ENCODE data around the gene KCNF1. TPM values are rescaled to one million over a fixed set of nuclear protein-coding genes. Genes with fewer than 3 reads are reported as not detected.

Gene KCNF1
- polyA plus RNA-seq, 2 donors: 0.22 to 0.29 TPM

DNA sequence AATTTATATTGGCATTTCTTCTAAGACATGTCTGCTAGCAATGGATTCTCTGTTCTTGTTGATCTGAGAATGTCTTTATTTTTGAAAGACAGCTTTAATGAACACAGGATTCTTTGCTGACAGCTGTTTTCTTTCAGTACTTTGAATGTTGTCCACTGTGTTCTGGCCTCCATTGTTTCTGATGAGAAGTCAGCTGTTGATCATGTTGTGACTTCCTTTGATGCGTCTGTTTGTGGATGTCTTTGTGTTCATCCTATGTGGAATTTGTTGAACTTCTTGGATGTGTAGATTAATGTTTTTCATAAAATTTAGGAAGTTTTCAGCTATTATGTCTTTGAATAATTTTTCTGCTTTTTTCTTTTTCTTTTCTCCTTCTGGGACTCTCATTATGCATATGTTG, 39.8 kb upstream of the KCNF1 start:
- no peak overlapping the region for H3K4me3 ChIP-seq (ENCODE audit: low read depth in 1 of 2, low read length in 2 of 2)
- H3K4me1 ChIP-seq (ENCODE audit: control insufficient read depth in 2 of 2, insufficient read depth in 2 of 2, low read length in 1 of 2): no peaks in the 10 kb centered on the region
- WGBS, 2 donors: 97 to 100% methylated on average over 1 of the region's 1 CpG
- no peak overlapping the region for H3K27ac ChIP-seq (ENCODE audit: low read depth in 2 of 2, low read length in 1 of 2)
- H3K27me3 ChIP-seq (ENCODE audit: control insufficient read depth in 1 of 2, insufficient read depth in 2 of 2, low read length in 2 of 2): no peaks in the 10 kb centered on the region
- no peaks in the 10 kb centered on the region for H3K9me3 ChIP-seq (ENCODE audit: control insufficient read depth in 2 of 2, insufficient read depth in 1 of 2, low read depth in 1 of 2, low read length in 1 of 2)
- H3K36me3 ChIP-seq (ENCODE audit: control insufficient read depth in 2 of 2, insufficient read depth in 2 of 2, low read length in 1 of 2): no peaks in the 10 kb centered on the region

DNA sequence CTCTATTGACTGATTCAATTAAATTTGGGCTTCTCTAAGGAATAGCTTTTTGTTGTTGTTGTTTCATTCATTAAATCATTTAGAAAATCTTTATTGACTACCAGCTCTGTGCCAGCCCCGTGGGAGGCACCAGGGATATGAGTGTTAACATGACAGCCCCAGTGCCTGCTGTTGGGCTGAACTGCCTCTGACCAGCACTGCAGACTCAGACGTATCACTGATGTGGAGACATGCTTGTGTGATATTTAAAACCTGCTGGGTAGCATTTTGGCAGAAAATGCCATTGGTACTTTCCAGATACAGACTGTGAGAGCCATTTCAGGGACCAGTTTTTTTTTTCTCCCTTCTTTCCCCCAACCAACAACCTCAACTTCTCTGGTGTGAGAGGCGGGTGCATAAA, 38.6 kb upstream of the KCNF1 start:
- 70 to 74% methylated on average over 3 of the region's 3 CpGs for WGBS, 2 donors
- Histone ChIP-seq H3K9me3 (ENCODE audit: control insufficient read depth in 2 of 2, insufficient read depth in 1 of 2, low read depth in 1 of 2, low read length in 1 of 2) (no peaks in the 10 kb centered on the region), H3K27me3 (ENCODE audit: control insufficient read depth in 1 of 2, insufficient read depth in 2 of 2, low read length in 2 of 2) (no peaks in the 10 kb centered on the region), H3K36me3 (ENCODE audit: control insufficient read depth in 2 of 2, insufficient read depth in 2 of 2, low read length in 1 of 2) (no peaks in the 10 kb centered on the region), H3K4me3 (ENCODE audit: low read depth in 1 of 2, low read length in 2 of 2) (no peak overlapping the region), H3K27ac (ENCODE audit: low read depth in 2 of 2, low read length in 1 of 2) (no peak overlapping the region), H3K4me1 (ENCODE audit: control insufficient read depth in 2 of 2, insufficient read depth in 2 of 2, low read length in 1 of 2) (no peaks in the 10 kb centered on the region)

DNA sequence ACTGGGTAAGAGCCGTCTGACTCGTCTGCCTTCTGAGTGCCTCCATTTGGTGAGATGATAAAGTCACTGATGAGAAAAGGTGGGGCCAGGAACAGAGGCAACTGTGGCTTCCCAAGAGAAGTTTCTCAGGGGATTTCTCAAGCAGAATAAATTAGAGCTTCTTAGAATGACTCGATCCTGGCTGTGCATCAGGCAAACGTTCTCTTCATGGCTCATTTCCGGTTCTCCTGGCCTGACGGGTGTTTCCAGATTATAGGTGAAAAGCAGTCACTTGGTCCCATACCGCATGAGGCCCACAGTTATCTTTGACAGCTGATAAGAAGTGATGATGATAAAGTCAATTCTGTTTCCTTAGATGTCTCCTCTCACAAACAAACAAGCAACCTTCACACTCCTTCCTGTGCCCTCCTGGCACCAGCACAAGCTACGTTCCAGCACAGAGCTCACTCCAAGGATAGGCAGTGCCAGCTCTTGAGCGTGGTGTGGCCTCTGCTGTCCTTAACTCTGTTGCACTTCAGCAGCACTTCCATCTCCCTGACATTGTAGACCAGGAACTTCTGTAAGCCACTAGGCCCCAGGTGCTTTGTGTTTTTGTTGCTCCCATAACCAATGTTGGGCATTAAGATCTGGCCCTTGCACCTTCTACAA, 37.8 kb upstream of the KCNF1 start:
- H3K9me3 ChIP-seq (ENCODE audit: control insufficient read depth in 2 of 2, insufficient read depth in 1 of 2, low read depth in 1 of 2, low read length in 1 of 2): no peaks in the 10 kb centered on the region
- WGBS, 2 donors: 53 to 54% methylated on average over 9 of the region's 9 CpGs
- H3K4me1 ChIP-seq (ENCODE audit: control insufficient read depth in 2 of 2, insufficient read depth in 2 of 2, low read length in 1 of 2): no peaks in the 10 kb centered on the region
- H3K27ac ChIP-seq (ENCODE audit: low read depth in 2 of 2, low read length in 1 of 2): no peak overlapping the region
- H3K36me3 ChIP-seq (ENCODE audit: control insufficient read depth in 2 of 2, insufficient read depth in 2 of 2, low read length in 1 of 2): no peaks in the 10 kb centered on the region
- no peaks in the 10 kb centered on the region for H3K27me3 ChIP-seq (ENCODE audit: control insufficient read depth in 1 of 2, insufficient read depth in 2 of 2, low read length in 2 of 2)
- H3K4me3 ChIP-seq (ENCODE audit: low read depth in 1 of 2, low read length in 2 of 2): no peak overlapping the region

DNA sequence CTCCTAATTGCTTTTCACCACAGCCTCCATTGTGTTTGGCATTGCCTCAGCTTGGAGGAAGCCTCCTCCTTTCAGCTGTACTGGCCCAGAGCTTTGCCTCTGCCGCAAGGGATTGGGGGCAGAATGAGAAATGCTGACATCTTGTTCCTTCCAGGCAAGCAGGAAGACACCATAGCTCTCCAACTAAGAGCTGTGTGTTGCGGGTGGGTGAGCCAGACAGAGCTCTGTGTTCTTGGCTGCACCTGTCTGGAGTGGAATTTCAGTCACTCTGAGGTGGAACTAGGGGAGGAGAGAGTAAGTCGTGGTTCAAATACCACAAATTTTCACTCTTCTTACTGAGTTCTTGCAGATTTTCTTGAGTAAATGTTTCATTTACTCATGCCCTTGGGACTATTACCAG, 36.6 kb upstream of the KCNF1 start:
- no peaks in the 10 kb centered on the region for H3K36me3 ChIP-seq (ENCODE audit: control insufficient read depth in 2 of 2, insufficient read depth in 2 of 2, low read length in 1 of 2)
- WGBS, 2 donors: 82 to 85% methylated on average over 3 of the region's 3 CpGs
- H3K27ac ChIP-seq (ENCODE audit: low read depth in 2 of 2, low read length in 1 of 2): no peak overlapping the region
- H3K27me3 ChIP-seq (ENCODE audit: control insufficient read depth in 1 of 2, insufficient read depth in 2 of 2, low read length in 2 of 2): no peaks in the 10 kb centered on the region
- H3K9me3 ChIP-seq (ENCODE audit: control insufficient read depth in 2 of 2, insufficient read depth in 1 of 2, low read depth in 1 of 2, low read length in 1 of 2): no peaks in the 10 kb centered on the region
- no peak overlapping the region for H3K4me3 ChIP-seq (ENCODE audit: low read depth in 1 of 2, low read length in 2 of 2)
- no peaks in the 10 kb centered on the region for H3K4me1 ChIP-seq (ENCODE audit: control insufficient read depth in 2 of 2, insufficient read depth in 2 of 2, low read length in 1 of 2)

DNA sequence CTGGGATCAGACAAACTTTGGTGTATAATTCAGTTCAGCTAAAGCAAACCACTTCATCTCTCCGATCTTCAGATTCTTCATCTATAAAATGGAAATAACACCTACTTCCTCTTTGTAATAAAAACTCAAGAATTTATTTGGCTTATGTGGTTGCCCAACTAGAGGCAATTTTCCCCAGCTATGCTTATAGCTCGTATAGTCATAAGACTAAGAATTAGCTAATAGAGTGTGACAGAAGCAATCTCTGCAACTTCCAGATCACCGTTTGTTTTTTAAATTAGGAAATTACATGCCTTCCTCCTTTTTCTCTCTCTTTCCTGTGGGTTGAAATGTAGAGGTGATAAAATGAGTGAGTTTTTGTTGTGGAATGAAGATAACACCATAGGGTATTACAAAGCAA, 35.3 kb upstream of the KCNF1 start:
- H3K27ac ChIP-seq (ENCODE audit: low read depth in 2 of 2, low read length in 1 of 2): no peak overlapping the region
- WGBS, 2 donors: 59 to 65% methylated on average over 3 of the region's 3 CpGs
- H3K4me1 ChIP-seq (ENCODE audit: control insufficient read depth in 2 of 2, insufficient read depth in 2 of 2, low read length in 1 of 2): no peaks in the 10 kb centered on the region
- H3K27me3 ChIP-seq (ENCODE audit: control insufficient read depth in 1 of 2, insufficient read depth in 2 of 2, low read length in 2 of 2): no peaks in the 10 kb centered on the region
- H3K9me3 ChIP-seq (ENCODE audit: control insufficient read depth in 2 of 2, insufficient read depth in 1 of 2, low read depth in 1 of 2, low read length in 1 of 2): no peaks in the 10 kb centered on the region
- H3K4me3 ChIP-seq (ENCODE audit: low read depth in 1 of 2, low read length in 2 of 2): no peak overlapping the region
- no peaks in the 10 kb centered on the region for H3K36me3 ChIP-seq (ENCODE audit: control insufficient read depth in 2 of 2, insufficient read depth in 2 of 2, low read length in 1 of 2)

DNA sequence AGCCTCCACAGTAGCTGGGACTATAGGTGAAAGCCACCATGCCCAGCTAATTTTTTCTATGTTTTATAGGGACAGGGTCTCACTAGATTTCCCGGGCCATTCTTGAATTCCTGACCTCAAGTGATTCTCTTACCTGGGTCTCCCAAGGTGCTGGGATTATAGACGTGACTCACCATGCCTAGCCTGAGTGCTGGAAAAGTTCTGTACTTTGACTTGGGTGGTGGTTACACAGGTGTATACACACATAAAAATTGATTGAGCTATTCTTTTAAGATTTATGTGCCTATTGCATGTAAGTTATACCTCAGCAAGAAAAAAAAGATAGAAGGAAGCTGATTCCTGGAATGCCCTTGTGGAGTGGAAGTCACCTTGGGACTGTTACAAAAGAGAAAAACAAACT, 34.8 kb upstream of the KCNF1 start:
- H3K4me1 ChIP-seq (ENCODE audit: control insufficient read depth in 2 of 2, insufficient read depth in 2 of 2, low read length in 1 of 2): no peaks in the 10 kb centered on the region
- H3K27ac ChIP-seq (ENCODE audit: low read depth in 2 of 2, low read length in 1 of 2): no peak overlapping the region
- H3K36me3 ChIP-seq (ENCODE audit: control insufficient read depth in 2 of 2, insufficient read depth in 2 of 2, low read length in 1 of 2): no peaks in the 10 kb centered on the region
- no peaks in the 10 kb centered on the region for H3K27me3 ChIP-seq (ENCODE audit: control insufficient read depth in 1 of 2, insufficient read depth in 2 of 2, low read length in 2 of 2)
- 76 to 81% methylated on average over 2 of the region's 2 CpGs for WGBS, 2 donors
- H3K9me3 ChIP-seq (ENCODE audit: control insufficient read depth in 2 of 2, insufficient read depth in 1 of 2, low read depth in 1 of 2, low read length in 1 of 2): no peaks in the 10 kb centered on the region
- no peak overlapping the region for H3K4me3 ChIP-seq (ENCODE audit: low read depth in 1 of 2, low read length in 2 of 2)

DNA sequence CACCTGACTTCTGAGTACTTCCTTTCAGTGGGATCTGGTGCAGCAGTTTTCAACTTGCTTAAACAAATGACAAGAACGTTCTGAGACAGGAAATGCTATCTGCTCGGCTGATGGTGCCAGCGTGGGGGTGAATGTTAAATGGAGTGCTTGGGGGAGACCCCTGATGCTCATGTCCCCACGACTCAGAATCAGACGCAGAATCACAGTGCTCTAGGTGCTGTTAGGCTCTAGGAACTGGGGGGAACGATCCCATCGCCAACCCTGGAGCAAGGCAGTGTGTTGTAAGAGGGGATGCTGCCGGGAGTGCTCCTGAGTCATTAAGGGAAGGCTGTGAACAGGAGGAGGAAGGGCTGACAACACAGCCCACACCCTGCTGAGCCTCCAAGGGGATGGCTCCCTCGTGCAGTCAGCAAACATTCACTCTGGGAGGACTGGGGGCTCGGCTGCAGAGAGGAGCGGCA, 34.1 kb upstream of the KCNF1 start:
- Histone ChIP-seq H3K4me1 (ENCODE audit: control insufficient read depth in 2 of 2, insufficient read depth in 2 of 2, low read length in 1 of 2) (no peaks in the 10 kb centered on the region), H3K4me3 (ENCODE audit: low read depth in 1 of 2, low read length in 2 of 2) (no peak overlapping the region), H3K27ac (ENCODE audit: low read depth in 2 of 2, low read length in 1 of 2) (no peak overlapping the region), H3K36me3 (ENCODE audit: control insufficient read depth in 2 of 2, insufficient read depth in 2 of 2, low read length in 1 of 2) (no peaks in the 10 kb centered on the region), H3K9me3 (ENCODE audit: control insufficient read depth in 2 of 2, insufficient read depth in 1 of 2, low read depth in 1 of 2, low read length in 1 of 2) (no peaks in the 10 kb centered on the region), H3K27me3 (ENCODE audit: control insufficient read depth in 1 of 2, insufficient read depth in 2 of 2, low read length in 2 of 2) (no peaks in the 10 kb centered on the region)
- 49 to 50% methylated on average over 11 of the region's 11 CpGs for WGBS, 2 donors

DNA sequence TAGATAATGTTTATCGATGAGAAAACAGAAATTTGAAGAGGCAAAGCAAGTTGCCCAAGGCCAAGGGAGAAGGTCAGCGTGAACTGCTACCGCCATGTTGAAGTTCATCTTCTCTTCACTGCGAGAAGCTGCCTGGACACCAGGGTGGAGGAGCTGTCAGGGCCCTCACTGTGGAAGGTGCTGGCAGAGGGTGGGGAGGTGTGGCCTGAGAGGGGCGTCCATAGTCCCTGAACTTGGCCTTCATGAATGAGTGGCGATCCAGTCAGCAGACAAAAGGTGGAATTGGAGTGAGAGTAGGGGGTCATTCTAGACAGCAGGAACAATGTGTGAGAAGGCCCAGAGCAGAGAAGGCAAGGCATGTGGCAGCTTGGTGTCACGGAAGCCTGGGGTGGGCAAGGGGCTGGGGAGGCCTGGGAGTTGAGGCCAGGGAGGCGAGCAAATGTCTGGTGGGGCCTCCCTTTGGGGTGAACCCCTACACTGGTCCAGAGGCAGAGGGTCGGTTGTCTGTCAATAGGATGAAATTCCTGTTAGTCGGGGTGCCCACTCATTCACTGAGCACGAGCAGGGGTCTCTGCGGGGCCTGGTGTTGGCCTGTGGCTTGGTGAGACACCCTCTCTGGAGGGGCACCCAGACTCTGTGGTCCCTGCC, 33.3 kb upstream of the KCNF1 start:
- no peak overlapping the region for H3K27ac ChIP-seq (ENCODE audit: low read depth in 2 of 2, low read length in 1 of 2)
- 89 to 92% methylated on average over 12 of the region's 12 CpGs for WGBS, 2 donors
- H3K27me3 ChIP-seq (ENCODE audit: control insufficient read depth in 1 of 2, insufficient read depth in 2 of 2, low read length in 2 of 2): no peaks in the 10 kb centered on the region
- no peak overlapping the region for H3K4me3 ChIP-seq (ENCODE audit: low read depth in 1 of 2, low read length in 2 of 2)
- H3K4me1 ChIP-seq (ENCODE audit: control insufficient read depth in 2 of 2, insufficient read depth in 2 of 2, low read length in 1 of 2): no peaks in the 10 kb centered on the region
- no peaks in the 10 kb centered on the region for H3K36me3 ChIP-seq (ENCODE audit: control insufficient read depth in 2 of 2, insufficient read depth in 2 of 2, low read length in 1 of 2)
- H3K9me3 ChIP-seq (ENCODE audit: control insufficient read depth in 2 of 2, insufficient read depth in 1 of 2, low read depth in 1 of 2, low read length in 1 of 2): no peaks in the 10 kb centered on the region

DNA sequence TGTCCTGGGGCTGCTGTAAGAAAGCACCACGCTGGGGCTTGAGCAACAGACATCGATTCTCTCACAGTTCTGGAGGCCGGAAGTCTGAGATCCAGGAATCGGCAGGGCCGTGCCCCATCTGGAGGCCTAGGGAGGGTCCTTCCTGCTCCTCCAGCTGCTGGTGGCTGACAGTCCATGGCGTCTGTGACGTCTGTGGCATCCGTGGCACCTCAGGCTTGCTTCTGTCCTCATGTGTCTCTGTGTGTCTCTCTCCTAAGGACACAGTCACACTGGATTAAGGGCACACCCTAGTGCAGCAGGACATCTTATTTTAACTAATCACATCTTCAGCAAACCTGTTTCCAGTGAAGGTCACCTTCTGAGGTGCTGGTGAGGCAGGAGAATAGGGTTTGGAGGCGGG, 32.6 kb upstream of the KCNF1 start:
- no peak overlapping the region for H3K27ac ChIP-seq (ENCODE audit: low read depth in 2 of 2, low read length in 1 of 2)
- H3K4me1 ChIP-seq (ENCODE audit: control insufficient read depth in 2 of 2, insufficient read depth in 2 of 2, low read length in 1 of 2): no peaks in the 10 kb centered on the region
- no peaks in the 10 kb centered on the region for H3K9me3 ChIP-seq (ENCODE audit: control insufficient read depth in 2 of 2, insufficient read depth in 1 of 2, low read depth in 1 of 2, low read length in 1 of 2)
- H3K4me3 ChIP-seq (ENCODE audit: low read depth in 1 of 2, low read length in 2 of 2): no peak overlapping the region
- 71 to 82% methylated on average over 9 of the region's 9 CpGs for WGBS, 2 donors
- no peaks in the 10 kb centered on the region for H3K36me3 ChIP-seq (ENCODE audit: control insufficient read depth in 2 of 2, insufficient read depth in 2 of 2, low read length in 1 of 2)
- H3K27me3 ChIP-seq (ENCODE audit: control insufficient read depth in 1 of 2, insufficient read depth in 2 of 2, low read length in 2 of 2): no peaks in the 10 kb centered on the region

Measured in esophagus (tissue), 2 donors.